CD14-positive monocyte (primary cell): Measurements from ENCODE around the gene CFAP53. TPM values are rescaled to one million over a fixed set of nuclear protein-coding genes. Genes with fewer than 3 reads are reported as not detected.

ENCODE experiments used
- DNase-seq, 3 donors: peaks; one replicate each; pipeline ENCODE4 v3.0.0-alpha.2; 2011 to 2022
- H2AFZ ChIP-seq: 2 replicates; pipeline ENCODE4 v1.6.0; 2012; ENCODE audit warnings: mild to moderate bottlenecking, low read depth, low read length, inconsistent platforms; ENCODE audit not compliant: insufficient read depth, poor library complexity, severe bottlenecking
- H3K27ac ChIP-seq, 2 donors: 1 replicate in 1 of 2; 2 replicates in 1 of 2; pipeline ENCODE4 v1.5.1; 2012 to 2013; ENCODE audit warnings: low read length in 2 of 2, control low read depth in 1 of 2, inconsistent platforms in 1 of 2, low read depth in 1 of 2, mild to moderate bottlenecking in 1 of 2
- H3K27me3 ChIP-seq, 2 donors: one replicate each; pipeline versions ENCODE4 v1.6.0 to v1.6.1; 2011 to 2013; ENCODE audit warnings: low read length in 2 of 2; ENCODE audit not compliant: control insufficient read depth in 2 of 2, insufficient read depth in 2 of 2
- H3K36me3 ChIP-seq, 2 donors: replicated peaks in 1 of 2; 1 replicate in 1 of 2; 2 replicates in 1 of 2; pipeline versions ENCODE4 v1.5.1 to v1.6.1; 2012 to 2013; ENCODE audit warnings: low read length in 2 of 2, control low read depth in 1 of 2, inconsistent platforms in 1 of 2, mild to moderate bottlenecking in 1 of 2; ENCODE audit not compliant: insufficient read depth in 2 of 2, control insufficient read depth in 1 of 2
- H3K4me1 ChIP-seq, 2 donors: 1 replicate in 1 of 2; 2 replicates in 1 of 2; pipeline versions ENCODE4 v1.5.1 to v1.6.1; 2012 to 2013; ENCODE audit warnings: low read length in 2 of 2, control low read depth in 1 of 2, inconsistent platforms in 1 of 2, mild to moderate bottlenecking in 1 of 2, moderate library complexity in 1 of 2; ENCODE audit not compliant: insufficient read depth in 2 of 2, control insufficient read depth in 1 of 2
- H3K4me2 ChIP-seq: replicated peaks from 2 replicates; pipeline ENCODE3; 2012; ENCODE audit warnings: low read length, moderate library complexity, mild to moderate bottlenecking; ENCODE audit not compliant: poor library complexity, severe bottlenecking; ENCODE audit errors: extremely low read depth
- H3K4me3 ChIP-seq, 3 experiments: fragments of 200-600 bp in 1 of 3; sonication (generic) in 1 of 3; replicated peaks in 1 of 3; 1 replicate in 2 of 3; 2 replicates in 1 of 3; pipeline ENCODE4 v1.5.1; 2011 to 2013; ENCODE audit warnings: low read length in 3 of 3, mild to moderate bottlenecking in 3 of 3, control low read depth in 2 of 3, low read depth in 2 of 3, inconsistent platforms in 1 of 3, moderate library complexity in 1 of 3
- H3K79me2 ChIP-seq: 2 replicates; pipeline ENCODE4 v1.6.0; 2012; ENCODE audit warnings: mild to moderate bottlenecking, control low read depth, inconsistent platforms, low read length, moderate library complexity; ENCODE audit not compliant: insufficient read depth
- H3K9ac ChIP-seq: 2 replicates; pipeline ENCODE4 v1.6.0; 2017; ENCODE audit warnings: low read length, mild to moderate bottlenecking; ENCODE audit not compliant: insufficient read depth, poor library complexity, severe bottlenecking
- H3K9me3 ChIP-seq, 2 donors: replicated peaks in 1 of 2; 1 replicate in 1 of 2; 2 replicates in 1 of 2; pipeline versions ENCODE4 v1.5.1 to v1.6.1; 2012 to 2013; ENCODE audit warnings: low read length in 2 of 2, control low read depth in 1 of 2; ENCODE audit not compliant: control insufficient read depth in 1 of 2, insufficient read depth in 1 of 2
- H4K20me1 ChIP-seq: 2 replicates; pipeline ENCODE4 v1.6.0; 2012; ENCODE audit warnings: mild to moderate bottlenecking, low read length, control low read depth, moderate library complexity; ENCODE audit not compliant: insufficient read depth
- H3K27ac Mint-ChIP-seq, 7 donors: one replicate each; pipeline ENCODE4 v1.8.0; 2020; ENCODE audit warnings: mild to moderate bottlenecking in 7 of 7, mixed read lengths in 7 of 7, moderate library complexity in 6 of 7, inconsistent platforms in 2 of 7
- H3K27me3 Mint-ChIP-seq, 3 donors: one replicate each; pipeline ENCODE4 v1.8.0; 2021 to 2022; ENCODE audit warnings: low read depth in 3 of 3, mild to moderate bottlenecking in 3 of 3, mixed read lengths in 3 of 3, moderate library complexity in 3 of 3, inconsistent platforms in 1 of 3
- H3K36me3 Mint-ChIP-seq, 2 donors: one replicate each; pipeline ENCODE4 v1.8.0; 2020; ENCODE audit warnings: mixed read lengths in 2 of 2, inconsistent platforms in 1 of 2, mild to moderate bottlenecking in 1 of 2
- H3K4me1 Mint-ChIP-seq: one replicate; pipeline ENCODE4 v1.8.0; 2020; ENCODE audit warnings: mild to moderate bottlenecking, mixed read lengths
- H3K4me3 Mint-ChIP-seq, 2 donors: one replicate each; pipeline ENCODE4 v1.8.0; 2020; ENCODE audit warnings: mild to moderate bottlenecking in 2 of 2, mixed read lengths in 2 of 2, moderate library complexity in 1 of 2
- H3K9me3 Mint-ChIP-seq, 7 donors: one replicate each; pipeline ENCODE4 v1.8.0; 2020 to 2022; ENCODE audit warnings: mixed read lengths in 7 of 7, mild to moderate bottlenecking in 6 of 7, moderate library complexity in 6 of 7, inconsistent platforms in 2 of 7
- CTCF ChIP-seq: fragments of 200-600 bp; IDR thresholded peaks from one replicate; pipeline ENCODE4 v1.8.0; 2022; ENCODE audit warnings: antibody characterized with exemption, mild to moderate bottlenecking
- WGBS: methylation state at CpG from one replicate; pipeline ENCODE4 v1.1.5; 2013; ENCODE audit warnings: missing lambda C conversion rate; ENCODE audit not compliant: insufficient coverage; 5-methylcytosine and 5-hydroxymethylcytosine counted together
- intact Hi-C, 2 donors: fragments of 100-400 bp; cut with micrococcal nuclease; formaldehyde crosslinking; loops; one replicate each; pipeline versions ENCODE4 v1.15.0 to v1.15.1; 2023
- polyA plus RNA-seq, 3 donors: library from polyadenylated mRNA; depleted of rRNA in 1 of 3; unstranded in 2 of 3; stranded (reverse) in 1 of 3; fragments of 300-500 nt in 2 of 3; fragments of >200 nt in 1 of 3; fragmentation: Illumina TruSeq in 2 of 3; gene quantifications; 1 replicate in 2 of 3; 2 replicates in 1 of 3; pipeline ENCODE4 v1.2.3, GENCODE V29; 2012 to 2021

Gene CFAP53
- polyA plus RNA-seq, 3 donors: 0.08 to 0.14 TPM; not detected in 1

GRCh38 chr18:50285071-50285470 is 18.8 kb upstream of the CFAP53 start:
- Histone ChIP-seq H4K20me1 (no peaks in the 10 kb centered on the region), H3K4me2 (no peak overlapping the region), H3K9ac (no peak overlapping the region), H3K9me3 (no peaks in the 10 kb centered on the region), H3K36me3 (peaks cover 28 to 39% of the 10 kb centered on the region in 2 donors), H2AFZ (no peak overlapping the region), H3K27me3 (no peaks in the 10 kb centered on the region), H3K27ac (peak overlapping the region in 1 of 2 donors; percentile 64), H3K4me3 (no peak overlapping the region), H3K4me1 (peaks cover 40 to 68% of the 10 kb centered on the region in 2 donors), H3K79me2 (peaks cover 31% of the 10 kb centered on the region)
- Mint-ChIP-seq H3K27ac (peak overlapping the region; percentile 35 to 96 (median 89)), H3K36me3 (peaks cover 38 to 43% of the 10 kb centered on the region in 2 donors), H3K4me3 (no peak overlapping the region), H3K4me1 (peaks cover 56% of the 10 kb centered on the region), H3K9me3 (peaks cover 0 to 4% (median 0%) of the 10 kb centered on the region in 7 donors), H3K27me3 (peaks cover 0 to 2% (median 0%) of the 10 kb centered on the region in 3 donors)
- no peak for DNase-seq
- WGBS: 96% methylated on average over 12 of the region's 13 CpGs
- intact Hi-C loops: loop anchor here (5.0 to 10.0 kb wide), 2 partner anchors 790 to 793 kb away; partner anchors contain the start of gene RPL17 (in 2 of the 2)
- TF ChIP-seq CTCF: no peak

- peaks cover 38% of the 10 kb centered on the region for H3K79me2 ChIP-seq
- peaks cover 0 to 4% (median 0%) of the 10 kb centered on the region in 7 donors for H3K9me3 Mint-ChIP-seq
- no peak overlapping the region for H3K4me2 ChIP-seq
- peak overlapping the region in 1 of 2 donors; percentile 64 for H3K27ac ChIP-seq
- TF ChIP-seq CTCF: no peak
- peak overlapping the region; percentile 82 to 96 (median 89) for H3K27ac Mint-ChIP-seq
- H3K36me3 ChIP-seq: peaks cover 29 to 46% of the 10 kb centered on the region in 2 donors
- H3K9me3 ChIP-seq: no peaks in the 10 kb centered on the region
- H3K4me1 Mint-ChIP-seq: peaks cover 60% of the 10 kb centered on the region
- WGBS: 85% methylated on average over 13 of the region's 15 CpGs
- no peak overlapping the region for H3K4me3 ChIP-seq
- H3K4me1 ChIP-seq: peaks cover 44 to 74% of the 10 kb centered on the region in 2 donors
- no peaks in the 10 kb centered on the region for H3K27me3 ChIP-seq
- peak; percentile 55 to 75 (median 66) for DNase-seq
- H3K4me3 Mint-ChIP-seq: peak overlapping the region in 1 of 2 donors; percentile 48
- H2AFZ ChIP-seq: no peak overlapping the region
- no peaks in the 10 kb centered on the region for H4K20me1 ChIP-seq
- intact Hi-C loops: loop anchor here (5.0 to 10.0 kb wide), 3 partner anchors 73 to 790 kb away; partner anchors contain the start of genes SKA1 (in 2 of the 2) and RPL17 (in 1 of the 2)
- H3K9ac ChIP-seq: no peak overlapping the region
- peaks cover 0 to 2% (median 0%) of the 10 kb centered on the region in 3 donors for H3K27me3 Mint-ChIP-seq
- peaks cover 39 to 43% of the 10 kb centered on the region in 2 donors for H3K36me3 Mint-ChIP-seq
Observed at GRCh38 chr18:50284255-50284885, 18.1 kb upstream of the CFAP53 start.
